NT2/D1 (cell line): Measurements from ENCODE around the gene ZBTB20.

Experiments
- SUZ12 ChIP-seq: IDR thresholded peaks from 2 replicates; pipeline ENCODE4 v1.6.1; 2011; ENCODE audit not compliant: insufficient read length, insufficient read depth; ENCODE audit errors: extremely low read depth
- YY1 ChIP-seq: IDR thresholded peaks from 2 replicates; pipeline ENCODE4 v1.6.1; 2011; ENCODE audit not compliant: insufficient read length, insufficient read depth
- ZNF274 ChIP-seq: IDR thresholded peaks from 2 replicates; pipeline ENCODE4 v1.6.1; 2011; ENCODE audit warnings: mild to moderate bottlenecking, low read depth, low read length

- no peak for TF ChIP-seq ZNF274
- no peak for TF ChIP-seq SUZ12
- no peak for TF ChIP-seq YY1
These were observed 782.1 kb downstream of the ZBTB20 start for GRCh38 chr3:114364806-114365654.
